ENCODE measurements around the gene SOCS1. TPM values are rescaled to one million over a fixed set of nuclear protein-coding genes. Genes with fewer than 3 reads are reported as not detected.
A peak's percentile ranks its signal among the peaks of the same experiment; 100 is the strongest.

Gene SOCS1
- total and polyA plus RNA-seq, 9 of the 15 experiments (the other 6 are each of a cell fraction or from before 2014, with no cell fraction given), result 0.04 to 7.5 (median 2.3) TPM

DNA sequence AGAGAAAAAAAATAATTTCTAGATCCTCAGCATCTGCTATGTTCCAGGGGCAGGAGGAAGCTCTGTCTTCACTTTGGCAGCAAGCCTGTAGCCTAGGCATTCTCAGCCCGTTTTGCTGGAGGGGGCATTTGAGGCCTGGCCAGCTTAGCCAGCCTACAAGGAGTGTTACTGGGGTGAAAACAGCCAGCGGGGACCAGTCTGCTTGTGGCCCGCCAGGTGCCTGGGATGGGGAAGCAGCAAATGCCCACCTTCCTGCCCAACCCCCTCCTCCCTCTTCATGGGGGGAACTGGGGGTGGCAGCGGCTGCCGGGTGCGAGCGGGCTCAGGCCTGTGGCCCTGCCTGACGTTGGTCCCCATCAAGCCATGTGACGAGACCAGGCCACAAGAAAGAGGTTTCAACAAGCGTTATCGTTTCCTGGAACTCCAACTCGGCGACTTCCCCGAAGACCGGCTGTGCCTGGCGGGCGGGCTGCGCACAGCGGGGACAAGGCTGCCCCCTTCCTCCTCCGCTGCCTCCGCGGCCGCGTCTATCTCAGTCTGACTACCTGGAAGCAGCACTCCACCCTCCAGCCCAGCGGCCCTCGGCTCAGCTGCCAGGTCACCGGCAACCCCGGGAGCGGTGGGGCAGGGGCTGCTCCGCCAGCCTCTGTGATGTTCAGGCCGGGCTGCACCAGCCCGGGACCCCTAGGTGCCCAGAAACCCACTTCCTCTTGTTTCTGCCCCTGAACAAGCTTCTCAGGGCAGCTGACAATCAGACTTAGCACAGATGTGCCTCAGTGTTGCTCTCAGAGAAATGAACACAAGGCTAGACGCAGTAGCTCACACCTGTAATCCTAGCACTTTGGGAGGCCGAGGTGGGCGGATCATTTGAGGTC is 22.9 kb downstream of the SOCS1 start (continued):
- TF ChIP-seq POLR2H (tag; IDR thresholded peaks at IDR 0.05; ENCODE audit: low read depth) (peak; percentile 33; the same call in 1 of the 2 replicates), ESRRB (CRISPR knock-in tag; IDR thresholded peaks at IDR 0.05; ENCODE audit: borderline replicate concordance) (no peak), ZNF76 (CRISPR knock-in tag; IDR thresholded peaks at IDR 0.05; ENCODE audit: borderline replicate concordance) (peak; percentile 97), ZNF444 (CRISPR knock-in tag; IDR thresholded peaks at IDR 0.05) (0 out of 2 replicates have a peak, but pooled peaks have one; percentile 23), KDM1A (IDR thresholded peaks at IDR 0.05) (peak in 1 of 2 experiments; percentile 61), ZNF41 (CRISPR knock-in tag; conservative IDR thresholded peaks at IDR 0.05) (peak; percentile 62; the same call in 1 of the 2 replicates), FUS (optimal IDR thresholded peaks at IDR 0.05; ENCODE audit: low read depth, low read length) (no peak), ZNF165 (CRISPR knock-in tag; IDR thresholded peaks at IDR 0.05; ENCODE audit: borderline replicate concordance) (0 out of 2 replicates have a peak, but pooled peaks have one; percentile 89), CHD2 (IDR thresholded peaks at IDR 0.05; ENCODE audit: low read depth, low read length) (no peak), PHF20 (IDR thresholded peaks at IDR 0.05; ENCODE audit: partially characterized antibody) (no peak)
- TF ChIP-seq, protein P1, sequence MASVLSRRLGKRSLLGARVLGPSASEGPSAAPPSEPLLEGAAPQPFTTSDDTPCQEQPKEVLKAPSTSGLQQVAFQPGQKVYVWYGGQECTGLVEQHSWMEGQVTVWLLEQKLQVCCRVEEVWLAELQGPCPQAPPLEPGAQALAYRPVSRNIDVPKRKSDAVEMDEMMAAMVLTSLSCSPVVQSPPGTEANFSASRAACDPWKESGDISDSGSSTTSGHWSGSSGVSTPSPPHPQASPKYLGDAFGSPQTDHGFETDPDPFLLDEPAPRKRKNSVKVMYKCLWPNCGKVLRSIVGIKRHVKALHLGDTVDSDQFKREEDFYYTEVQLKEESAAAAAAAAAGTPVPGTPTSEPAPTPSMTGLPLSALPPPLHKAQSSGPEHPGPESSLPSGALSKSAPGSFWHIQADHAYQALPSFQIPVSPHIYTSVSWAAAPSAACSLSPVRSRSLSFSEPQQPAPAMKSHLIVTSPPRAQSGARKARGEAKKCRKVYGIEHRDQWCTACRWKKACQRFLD (CRISPR knock-in tag; IDR thresholded peaks at IDR 0.05), result peak; percentile 97
- TF ChIP-seq, protein P2, sequence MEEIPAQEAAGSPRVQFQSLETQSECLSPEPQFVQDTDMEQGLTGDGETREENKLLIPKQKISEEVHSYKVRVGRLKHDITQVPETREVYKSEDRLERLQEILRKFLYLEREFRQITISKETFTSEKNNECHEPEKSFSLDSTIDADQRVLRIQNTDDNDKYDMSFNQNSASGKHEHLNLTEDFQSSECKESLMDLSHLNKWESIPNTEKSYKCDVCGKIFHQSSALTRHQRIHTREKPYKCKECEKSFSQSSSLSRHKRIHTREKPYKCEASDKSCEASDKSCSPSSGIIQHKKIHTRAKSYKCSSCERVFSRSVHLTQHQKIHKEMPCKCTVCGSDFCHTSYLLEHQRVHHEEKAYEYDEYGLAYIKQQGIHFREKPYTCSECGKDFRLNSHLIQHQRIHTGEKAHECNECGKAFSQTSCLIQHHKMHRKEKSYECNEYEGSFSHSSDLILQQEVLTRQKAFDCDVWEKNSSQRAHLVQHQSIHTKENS (CRISPR knock-in tag; IDR thresholded peaks at IDR 0.05), result no peak
- TF ChIP-seq, protein P3, sequence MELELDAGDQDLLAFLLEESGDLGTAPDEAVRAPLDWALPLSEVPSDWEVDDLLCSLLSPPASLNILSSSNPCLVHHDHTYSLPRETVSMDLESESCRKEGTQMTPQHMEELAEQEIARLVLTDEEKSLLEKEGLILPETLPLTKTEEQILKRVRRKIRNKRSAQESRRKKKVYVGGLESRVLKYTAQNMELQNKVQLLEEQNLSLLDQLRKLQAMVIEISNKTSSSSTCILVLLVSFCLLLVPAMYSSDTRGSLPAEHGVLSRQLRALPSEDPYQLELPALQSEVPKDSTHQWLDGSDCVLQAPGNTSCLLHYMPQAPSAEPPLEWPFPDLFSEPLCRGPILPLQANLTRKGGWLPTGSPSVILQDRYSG (tag; conservative IDR thresholded peaks at IDR 0.05; ENCODE audit: low read depth), result peak; percentile 93
- TF ChIP-seq, protein P4, sequence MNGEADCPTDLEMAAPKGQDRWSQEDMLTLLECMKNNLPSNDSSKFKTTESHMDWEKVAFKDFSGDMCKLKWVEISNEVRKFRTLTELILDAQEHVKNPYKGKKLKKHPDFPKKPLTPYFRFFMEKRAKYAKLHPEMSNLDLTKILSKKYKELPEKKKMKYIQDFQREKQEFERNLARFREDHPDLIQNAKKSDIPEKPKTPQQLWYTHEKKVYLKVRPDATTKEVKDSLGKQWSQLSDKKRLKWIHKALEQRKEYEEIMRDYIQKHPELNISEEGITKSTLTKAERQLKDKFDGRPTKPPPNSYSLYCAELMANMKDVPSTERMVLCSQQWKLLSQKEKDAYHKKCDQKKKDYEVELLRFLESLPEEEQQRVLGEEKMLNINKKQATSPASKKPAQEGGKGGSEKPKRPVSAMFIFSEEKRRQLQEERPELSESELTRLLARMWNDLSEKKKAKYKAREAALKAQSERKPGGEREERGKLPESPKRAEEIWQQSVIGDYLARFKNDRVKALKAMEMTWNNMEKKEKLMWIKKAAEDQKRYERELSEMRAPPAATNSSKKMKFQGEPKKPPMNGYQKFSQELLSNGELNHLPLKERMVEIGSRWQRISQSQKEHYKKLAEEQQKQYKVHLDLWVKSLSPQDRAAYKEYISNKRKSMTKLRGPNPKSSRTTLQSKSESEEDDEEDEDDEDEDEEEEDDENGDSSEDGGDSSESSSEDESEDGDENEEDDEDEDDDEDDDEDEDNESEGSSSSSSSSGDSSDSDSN (IDR thresholded peaks at IDR 0.05; ENCODE audit: borderline replicate concordance in 1 of 2, low read depth in 2 of 2, low read length in 2 of 2), result peak; percentile 99 to 100
- TF ChIP-seq, protein P5, sequence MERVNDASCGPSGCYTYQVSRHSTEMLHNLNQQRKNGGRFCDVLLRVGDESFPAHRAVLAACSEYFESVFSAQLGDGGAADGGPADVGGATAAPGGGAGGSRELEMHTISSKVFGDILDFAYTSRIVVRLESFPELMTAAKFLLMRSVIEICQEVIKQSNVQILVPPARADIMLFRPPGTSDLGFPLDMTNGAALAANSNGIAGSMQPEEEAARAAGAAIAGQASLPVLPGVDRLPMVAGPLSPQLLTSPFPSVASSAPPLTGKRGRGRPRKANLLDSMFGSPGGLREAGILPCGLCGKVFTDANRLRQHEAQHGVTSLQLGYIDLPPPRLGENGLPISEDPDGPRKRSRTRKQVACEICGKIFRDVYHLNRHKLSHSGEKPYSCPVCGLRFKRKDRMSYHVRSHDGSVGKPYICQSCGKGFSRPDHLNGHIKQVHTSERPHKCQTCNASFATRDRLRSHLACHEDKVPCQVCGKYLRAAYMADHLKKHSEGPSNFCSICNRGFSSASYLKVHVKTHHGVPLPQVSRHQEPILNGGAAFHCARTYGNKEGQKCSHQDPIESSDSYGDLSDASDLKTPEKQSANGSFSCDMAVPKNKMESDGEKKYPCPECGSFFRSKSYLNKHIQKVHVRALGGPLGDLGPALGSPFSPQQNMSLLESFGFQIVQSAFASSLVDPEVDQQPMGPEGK (CRISPR knock-in tag; IDR thresholded peaks at IDR 0.05; ENCODE audit: borderline replicate concordance), result peak; percentile 89; the same call in 1 of the 2 replicates
- TF ChIP-seq, protein P6, sequence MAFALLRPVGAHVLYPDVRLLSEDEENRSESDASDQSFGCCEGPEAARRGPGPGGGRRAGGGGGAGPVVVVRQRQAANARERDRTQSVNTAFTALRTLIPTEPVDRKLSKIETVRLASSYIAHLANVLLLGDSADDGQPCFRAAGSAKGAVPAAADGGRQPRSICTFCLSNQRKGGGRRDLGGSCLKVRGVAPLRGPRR (CRISPR knock-in tag; IDR thresholded peaks at IDR 0.05), result no peak; the same call in 1 of the 2 replicates

Measured in K562 (cell line).